Activated CD4-positive, alpha-beta T cell treated with anti-CD3 and anti-CD28 coated beads for 36 hours (primary cell): Measurements from ENCODE around the gene PEAK3. TPM values are rescaled to one million over a fixed set of nuclear protein-coding genes. Genes with fewer than 3 reads are reported as not detected.
"Not testable (repeated sequence)": the region's sequence is repeated elsewhere in the genome, so short reads cannot be mapped to it uniquely, and the experiment has no call there.

Source experiments
- ATAC-seq: fragments of 200-7000 bp; cut with Tn5 transposase; one replicate; pipeline ENCODE4 v1.10.0; 2021; ENCODE audit warnings: mild to moderate bottlenecking, moderate library complexity
- CTCF ChIA-PET: fragments of 350-600 bp; sonication (Branson Sonifier 250); formaldehyde crosslinking; loops from one replicate; lab custom pipeline; 2021; ENCODE audit warnings: antibody characterized with exemption; lab: Charles Lee
- POLR2A ChIA-PET: fragments of 350-600 bp; sonication (Branson Sonifier 250); formaldehyde crosslinking; loops from one replicate; lab custom pipeline; 2021; ENCODE audit warnings: antibody characterized with exemption, inconsistent platforms; lab: Charles Lee
- DNase-seq: peaks from one replicate; pipeline ENCODE4 v3.0.0-alpha.2; 2020
- H3K27ac Mint-ChIP-seq: one replicate; pipeline ENCODE4 v1.8.0; 2021; ENCODE audit warnings: mixed read lengths
- H3K27me3 Mint-ChIP-seq: one replicate; pipeline ENCODE4 v1.8.0; 2021; ENCODE audit warnings: mixed read lengths
- H3K36me3 Mint-ChIP-seq: one replicate; pipeline ENCODE4 v1.8.0; 2021; ENCODE audit warnings: low read depth, mixed read lengths
- H3K4me1 Mint-ChIP-seq: one replicate; pipeline ENCODE4 v1.8.0; 2021; ENCODE audit warnings: mixed read lengths
- H3K4me3 Mint-ChIP-seq: one replicate; pipeline ENCODE4 v1.8.0; 2021; ENCODE audit warnings: mild to moderate bottlenecking, moderate library complexity, mixed read lengths
- H3K9me3 Mint-ChIP-seq: one replicate; pipeline ENCODE4 v1.8.0; 2021; ENCODE audit warnings: low read depth, mixed read lengths
- intact Hi-C, 2 experiments: fragments of 100-400 bp; cut with DNase I in 1 of 2; cut with micrococcal nuclease in 1 of 2; formaldehyde crosslinking; loops; one replicate each; pipeline versions ENCODE4 v1.14.2 to v1.15.1; 2022 to 2024; cut with DNase I, micrococcal nuclease
- total RNA-seq, 2 experiments: library from RNA; stranded (reverse); gene quantifications; one replicate each; pipeline ENCODE4 v1.2.3, GENCODE V29; 2021

Gene PEAK3
- total RNA-seq, 2 experiments from 2014 or later, result not detected

DNA sequence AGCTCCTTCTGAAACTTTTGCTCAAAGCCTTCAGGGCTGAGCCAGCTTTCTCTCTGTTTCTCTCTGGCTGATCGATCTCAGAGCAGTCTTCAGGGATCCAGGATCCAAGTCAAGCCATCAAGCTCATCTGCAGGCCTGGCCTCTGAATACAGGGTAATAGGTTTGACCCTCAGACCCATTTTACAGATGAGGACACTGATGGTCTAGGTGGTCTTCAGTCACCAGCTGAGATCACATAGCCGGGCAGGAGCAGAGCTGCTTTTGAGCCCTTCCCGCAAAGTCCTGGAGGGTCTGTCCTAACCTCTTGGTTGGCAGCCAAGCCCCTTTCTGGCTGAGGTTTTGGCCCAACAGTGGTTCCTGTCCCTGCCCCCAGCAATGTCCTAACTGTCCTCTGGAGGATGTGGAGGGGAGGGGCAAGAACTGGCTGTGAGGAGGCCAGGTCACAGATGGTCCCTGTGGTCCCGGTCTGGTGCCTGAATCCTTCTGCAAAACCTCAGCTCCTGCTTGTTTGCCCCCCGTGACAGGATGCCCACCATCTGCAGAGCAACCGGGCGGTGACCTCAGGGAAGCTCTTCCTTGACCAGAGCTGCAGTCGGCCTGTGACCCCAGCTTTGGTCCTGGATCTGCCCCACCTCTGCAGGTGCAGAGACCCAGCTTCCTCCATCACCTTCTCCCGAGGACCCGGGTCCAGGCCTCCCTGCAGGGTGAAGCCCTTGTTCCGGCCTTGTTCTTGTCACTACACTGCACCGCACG is 5.8 kb upstream of the PEAK3 start:
- no peaks in the 10 kb centered on the region for H3K9me3 Mint-ChIP-seq
- no peak for DNase-seq
- H3K4me1 Mint-ChIP-seq, result peaks cover 15% of the 10 kb centered on the region
- no peak for ATAC-seq
- ChIA-PET CTCF (interaction anchor here (0.6 to 1.5 kb wide), 4 partner anchors 11 to 72 kb away, joined by 3 to 8 read pairs (median 3); no protein-coding TSS in a partner anchor), POLR2A (interaction anchor here (0.5 to 2.2 kb wide), 3 partner anchors 10 to 140 kb away, joined by 3 to 18 read pairs (median 3); no protein-coding TSS in a partner anchor)
- peaks cover 10% of the 10 kb centered on the region for H3K27me3 Mint-ChIP-seq
- no peak overlapping the region for H3K27ac Mint-ChIP-seq
- no peak overlapping the region for H3K4me3 Mint-ChIP-seq
- intact Hi-C loops, result no loop called here
- H3K36me3 Mint-ChIP-seq, result peaks cover 2% of the 10 kb centered on the region

DNA sequence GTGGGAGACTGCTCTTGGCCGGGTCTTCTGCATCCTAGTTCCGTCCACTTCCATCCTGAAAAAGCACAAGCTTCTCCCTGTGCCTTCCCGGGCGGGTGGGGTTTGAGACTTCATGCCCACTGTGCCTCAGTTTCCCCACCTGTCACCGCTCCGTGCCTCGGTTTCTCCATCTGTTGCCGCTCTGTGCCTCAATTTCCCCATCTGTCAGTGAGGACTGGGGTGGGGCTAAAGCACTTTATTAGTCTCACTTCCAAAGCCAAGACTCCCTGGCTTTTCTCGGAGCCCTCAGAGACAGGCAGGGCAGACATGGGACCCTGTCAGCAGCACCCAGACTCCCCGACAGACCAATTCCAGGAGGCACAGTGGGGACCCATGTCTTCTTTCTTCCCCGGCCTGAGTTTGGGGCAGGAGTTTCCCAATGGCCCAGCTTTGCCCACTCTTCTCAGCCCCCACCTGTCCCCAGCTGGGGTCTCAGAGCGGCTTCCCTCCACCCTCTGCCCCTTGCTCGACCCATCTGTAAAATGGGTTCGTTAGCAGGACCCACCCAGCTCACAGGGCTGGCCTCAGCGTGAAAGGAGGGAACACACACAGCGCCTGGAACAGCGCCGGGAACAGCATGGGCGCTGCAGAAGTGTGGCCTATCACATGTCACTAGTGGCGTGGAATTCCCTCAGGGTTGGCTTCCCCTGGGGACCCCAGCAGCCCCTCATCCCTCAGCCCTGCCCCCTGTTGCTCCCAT is 4.6 kb upstream of the PEAK3 start:
- ATAC-seq (no peak), DNase-seq (no peak)
- no peaks in the 10 kb centered on the region for H3K9me3 Mint-ChIP-seq
- peaks cover 25% of the 10 kb centered on the region for H3K4me1 Mint-ChIP-seq
- intact Hi-C loops, result no loop called here
- H3K27me3 Mint-ChIP-seq, result peaks cover 10% of the 10 kb centered on the region
- no peak overlapping the region for H3K27ac Mint-ChIP-seq
- POLR2A ChIA-PET, result no interaction called here
- CTCF ChIA-PET, result interaction anchor here (1.0 to 1.5 kb wide), 2 partner anchors 12 to 79 kb away, joined by 3 to 8 read pairs; no protein-coding TSS in a partner anchor
- no peak overlapping the region for H3K4me3 Mint-ChIP-seq
- no peaks in the 10 kb centered on the region for H3K36me3 Mint-ChIP-seq

DNA sequence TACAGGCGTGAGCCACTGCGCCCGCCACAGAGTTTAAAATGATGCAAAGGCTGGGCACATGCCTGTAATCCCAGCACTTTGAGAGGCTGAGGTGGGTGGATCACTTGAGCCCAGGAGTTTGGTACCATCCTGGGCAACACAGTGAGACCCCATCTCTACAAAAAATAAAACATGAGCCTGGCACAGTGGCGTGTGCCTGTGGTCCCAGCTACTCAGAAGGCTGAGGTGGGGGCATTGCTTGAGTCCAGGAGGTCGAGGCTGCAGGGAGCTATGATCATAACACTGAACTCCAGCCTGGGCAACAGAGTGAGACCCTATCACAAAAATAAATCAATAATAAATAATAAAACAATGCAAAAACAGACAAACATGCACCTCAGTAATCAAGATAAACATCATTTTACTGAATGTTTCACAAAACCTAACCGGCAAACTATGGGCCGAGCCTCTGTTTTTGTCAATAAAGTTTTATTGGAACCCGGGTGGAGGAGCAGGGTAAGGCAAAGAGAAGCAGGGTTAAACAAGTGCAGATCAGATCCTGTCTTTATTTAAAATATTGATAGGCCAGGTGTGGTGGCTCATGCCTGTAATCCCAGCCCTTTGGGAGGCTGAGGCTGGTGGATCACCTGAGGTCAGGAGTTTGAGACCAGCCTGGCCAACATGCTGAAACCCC is 2.0 kb upstream of the PEAK3 start:
- H3K27me3 Mint-ChIP-seq, result peaks cover 3% of the 10 kb centered on the region
- H3K27ac Mint-ChIP-seq, result no peak overlapping the region
- ChIA-PET CTCF (no interaction called here), POLR2A (no interaction called here)
- no peak for ATAC-seq
- H3K4me3 Mint-ChIP-seq, result no peak overlapping the region
- no peaks in the 10 kb centered on the region for H3K9me3 Mint-ChIP-seq
- peaks cover 16% of the 10 kb centered on the region for H3K4me1 Mint-ChIP-seq
- intact Hi-C loops, result no loop called here
- no peak for DNase-seq
- H3K36me3 Mint-ChIP-seq, result no peaks in the 10 kb centered on the region

DNA sequence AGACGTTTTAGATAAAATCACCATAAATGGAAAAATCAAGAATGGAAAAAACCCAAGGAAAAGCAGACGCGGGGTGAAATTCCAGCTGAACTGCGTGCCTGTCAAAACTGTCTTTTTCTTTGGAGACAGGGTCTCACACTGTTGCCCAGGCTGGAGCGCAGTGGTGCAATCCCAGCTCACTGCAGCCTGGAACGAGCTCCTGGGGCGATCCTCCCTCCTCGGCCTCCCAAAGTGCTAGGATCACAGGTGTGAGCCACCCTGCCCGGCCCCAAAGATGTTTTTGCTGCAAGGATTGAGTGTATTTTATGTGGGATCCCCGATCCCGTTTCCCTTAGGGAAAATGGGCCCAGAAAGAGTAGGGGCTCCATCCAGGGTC is 875 bp upstream of the PEAK3 start:
- Mint-ChIP-seq H3K27me3 (no peaks in the 10 kb centered on the region), H3K4me1 (peaks cover 12% of the 10 kb centered on the region)

DNA sequence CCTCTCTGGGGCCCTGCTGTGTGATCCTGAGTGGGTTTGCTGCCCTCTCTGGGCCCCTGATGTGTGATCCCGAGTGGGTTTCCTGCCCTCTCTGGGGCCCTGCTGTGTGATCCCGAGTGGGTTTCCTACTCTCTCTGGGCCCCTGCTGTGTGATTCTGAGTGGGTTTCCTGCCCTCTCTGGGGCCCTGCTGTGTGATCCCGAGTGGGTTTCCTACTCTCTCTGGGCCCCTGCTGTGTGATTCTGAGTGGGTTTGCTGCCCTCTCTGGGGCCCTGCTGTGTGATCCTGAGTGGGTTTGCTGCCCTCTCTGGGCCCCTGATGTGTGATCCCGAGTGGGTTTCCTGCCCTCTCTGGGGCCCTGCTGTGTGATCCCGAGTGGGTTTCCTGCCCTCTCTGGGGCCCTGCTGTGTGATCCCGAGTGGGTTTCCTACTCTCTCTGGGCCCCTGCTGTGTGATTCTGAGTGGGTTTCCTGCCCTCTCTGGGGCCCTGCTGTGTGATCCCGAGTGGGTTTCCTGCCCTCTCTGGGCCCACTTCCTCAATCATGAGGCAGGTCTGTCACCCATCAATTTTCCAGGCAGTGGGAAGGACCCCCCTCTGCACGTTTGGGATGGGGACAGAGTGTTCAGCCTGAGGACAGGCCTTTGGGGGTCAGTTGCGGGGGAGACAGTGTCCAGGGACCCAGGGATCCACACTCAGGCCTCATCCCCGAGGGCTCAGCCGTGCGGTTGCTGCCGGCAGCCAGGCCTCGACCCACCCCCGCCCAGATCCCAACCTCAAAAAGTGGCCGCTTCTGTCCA is 512 bp downstream of the PEAK3 start:
- intact Hi-C loops, ATAC-seq, H3K27ac Mint-ChIP-seq, H3K9me3 Mint-ChIP-seq, POLR2A ChIA-PET, CTCF ChIA-PET, DNase-seq, H3K4me3 Mint-ChIP-seq, H3K27me3 Mint-ChIP-seq, H3K36me3 Mint-ChIP-seq: not testable (repeated sequence)
- H3K4me1 Mint-ChIP-seq, result peaks cover 12% of the 10 kb centered on the region

More for the DNA sequence above, 875 bp upstream of the PEAK3 start:
- Mint-ChIP-seq H3K9me3 (no peaks in the 10 kb centered on the region), H3K27ac (no peak overlapping the region), H3K4me3 (no peak overlapping the region), H3K36me3 (no peaks in the 10 kb centered on the region)
- DNase-seq (no peak), ATAC-seq (no peak)
- intact Hi-C loops, result no loop called here
- CTCF ChIA-PET, result interaction anchor here (0.6 kb wide), 1 partner anchor 45 kb away, joined by 3 read pairs; no protein-coding TSS in a partner anchor
- POLR2A ChIA-PET, result no interaction called here

DNA sequence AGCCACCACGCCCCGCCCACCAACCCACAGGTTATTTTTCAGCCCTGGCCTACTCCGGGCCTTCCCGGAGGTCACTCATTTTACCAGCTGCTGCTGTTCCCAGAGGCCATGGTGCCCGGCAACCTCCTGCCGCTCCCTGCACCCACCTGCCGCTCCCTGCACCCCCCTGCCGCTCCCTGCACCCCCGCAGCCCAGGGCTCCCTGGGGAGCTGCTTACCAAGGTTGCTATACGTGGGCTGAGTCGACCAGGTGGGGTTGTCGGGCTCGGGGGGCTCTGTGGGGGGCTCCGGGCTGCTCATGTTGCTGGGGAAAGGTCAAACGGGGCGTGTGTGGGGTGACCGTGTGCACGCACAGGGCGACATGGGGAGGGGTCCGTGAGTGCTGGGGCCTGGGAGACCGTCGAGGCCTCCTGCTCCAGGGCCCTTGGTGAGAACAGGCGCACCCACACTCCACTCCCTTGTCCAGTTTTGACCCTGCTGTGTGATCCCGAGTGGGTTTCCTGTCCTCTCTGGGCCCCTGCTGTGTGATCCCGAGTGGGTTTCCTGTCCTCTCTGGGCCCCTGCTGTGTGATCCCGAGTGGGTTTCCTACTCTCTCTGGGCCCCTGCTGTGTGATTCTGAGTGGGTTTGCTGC is 1.2 kb downstream of the PEAK3 start:
- no peaks in the 10 kb centered on the region for H3K27me3 Mint-ChIP-seq
- ChIA-PET CTCF (no interaction called here), POLR2A (no interaction called here)
- no peak overlapping the region for H3K27ac Mint-ChIP-seq
- H3K4me3 Mint-ChIP-seq, result no peak overlapping the region
- no peak for DNase-seq
- intact Hi-C loops, result no loop called here
- H3K9me3 Mint-ChIP-seq, result no peaks in the 10 kb centered on the region
- H3K4me1 Mint-ChIP-seq, result peaks cover 12% of the 10 kb centered on the region
- H3K36me3 Mint-ChIP-seq, result peaks cover 4% of the 10 kb centered on the region
- ATAC-seq, result no peak

DNA sequence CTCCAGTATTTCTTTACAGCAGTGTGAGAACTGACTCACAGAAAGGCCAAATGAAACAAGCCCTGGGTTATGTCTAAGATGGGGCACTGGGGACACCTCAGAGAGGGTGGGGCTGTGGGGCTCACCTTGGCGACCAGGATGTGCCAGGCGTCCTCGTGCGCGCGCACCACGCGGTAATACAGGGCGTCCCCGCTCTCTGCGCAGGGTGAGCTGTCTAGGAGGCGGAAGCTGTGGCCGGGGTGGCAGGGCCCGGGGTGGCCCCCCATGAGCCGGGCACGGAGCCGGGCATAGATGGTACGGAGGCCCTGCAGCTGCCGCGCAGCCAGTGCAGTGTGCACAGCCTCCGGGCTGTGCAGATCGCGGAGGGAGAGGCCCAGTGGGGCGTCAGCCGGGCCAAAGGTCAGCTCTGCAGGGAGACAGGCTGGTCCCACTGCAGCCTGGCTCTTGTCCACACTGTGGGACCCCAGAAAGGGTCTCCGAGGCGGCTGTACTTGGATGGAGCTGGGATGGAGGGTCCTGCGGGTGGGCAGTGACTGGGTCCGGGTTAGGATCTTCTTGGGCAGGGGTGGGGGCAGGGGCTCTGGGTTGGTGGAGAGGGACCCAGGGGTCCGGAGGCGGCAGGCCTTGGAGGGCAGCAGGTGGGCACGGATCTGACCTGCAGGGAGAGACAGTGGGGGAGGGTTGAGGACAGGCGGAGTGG is 3.4 kb downstream of the PEAK3 start:
- H3K27me3 Mint-ChIP-seq, result no peaks in the 10 kb centered on the region
- ChIA-PET CTCF (interaction anchor here (0.8 kb wide), 1 partner anchor 39 kb away, joined by 4 read pairs; no protein-coding TSS in a partner anchor), POLR2A (interaction anchor here (2.8 kb wide), 1 partner anchor 10 kb away, joined by 18 read pairs; no protein-coding TSS in a partner anchor)
- no peaks in the 10 kb centered on the region for H3K9me3 Mint-ChIP-seq
- H3K4me3 Mint-ChIP-seq, result no peak overlapping the region
- peaks cover 24% of the 10 kb centered on the region for H3K4me1 Mint-ChIP-seq
- peaks cover 16% of the 10 kb centered on the region for H3K36me3 Mint-ChIP-seq
- DNase-seq (no peak), ATAC-seq (no peak)
- intact Hi-C loops, result loop anchor here in 1 of 2 experiments (10.0 kb wide), 1 partner anchor 116 kb away; no protein-coding TSS in a partner anchor
- no peak overlapping the region for H3K27ac Mint-ChIP-seq

DNA sequence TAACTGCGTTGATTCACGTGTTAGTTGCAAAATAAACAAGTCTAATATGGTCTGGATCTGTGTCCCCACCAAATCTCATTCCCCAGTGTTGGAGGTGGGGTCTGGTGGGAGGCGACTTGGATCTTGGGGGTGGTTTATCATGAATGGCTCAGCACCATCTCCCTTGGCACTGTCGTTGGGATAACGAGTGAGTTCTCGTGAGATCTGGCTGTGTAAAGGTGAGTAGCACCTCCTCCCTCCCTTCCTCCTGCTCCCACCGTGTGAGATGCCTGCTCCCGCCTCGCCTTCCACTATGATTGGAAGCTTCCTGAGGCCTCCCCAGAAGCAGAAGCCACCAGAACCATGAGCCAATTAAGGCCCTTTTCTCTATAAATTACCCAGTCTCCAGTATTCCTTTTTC is 4.8 kb downstream of the PEAK3 start:
- Mint-ChIP-seq H3K27me3 (no peaks in the 10 kb centered on the region), H3K9me3 (no peaks in the 10 kb centered on the region), H3K27ac (no peak overlapping the region), H3K4me1 (peaks cover 26% of the 10 kb centered on the region), H3K36me3 (peaks cover 27% of the 10 kb centered on the region), H3K4me3 (no peak overlapping the region)
- intact Hi-C loops, result loop anchor here in 1 of 2 experiments (10.0 kb wide), 1 partner anchor 118 kb away; no protein-coding TSS in a partner anchor
- ATAC-seq (no peak), DNase-seq (no peak)
- ChIA-PET POLR2A (interaction anchor here (0.6 to 2.8 kb wide), 3 partner anchors 11 to 865 kb away, joined by 3 to 18 read pairs (median 3); no protein-coding TSS in a partner anchor), CTCF (interaction anchor here (0.6 to 1.0 kb wide), 3 partner anchors 11 to 386 kb away, joined by 3 to 4 read pairs (median 3); no protein-coding TSS in a partner anchor)

DNA sequence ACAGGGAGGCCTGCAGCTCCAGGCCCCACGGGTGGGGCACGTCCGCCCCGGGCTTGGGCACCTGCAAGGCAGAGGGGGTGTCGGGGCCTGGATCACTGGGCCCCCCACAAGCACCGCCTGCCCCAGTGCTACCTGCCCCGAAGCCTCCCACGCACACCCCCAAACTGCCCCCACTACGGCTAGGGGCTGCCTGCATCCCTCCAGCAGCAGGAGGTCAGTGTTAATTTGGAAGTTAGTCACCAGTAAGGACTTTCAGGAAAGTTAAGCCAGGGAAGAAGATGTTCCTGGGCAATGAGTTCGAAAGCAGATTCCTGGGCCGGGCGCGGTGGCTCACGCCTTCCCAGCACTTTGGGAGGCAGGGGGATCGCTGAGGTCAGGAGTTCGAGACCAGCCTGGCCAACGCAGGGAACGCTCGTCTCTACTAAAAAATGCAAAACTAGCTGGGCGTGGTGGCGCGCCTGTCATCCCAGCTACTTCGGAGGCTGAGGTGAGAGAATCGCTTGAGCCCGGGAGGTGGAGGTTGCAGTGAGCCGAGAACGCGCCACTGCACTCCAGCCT is 5.5 kb downstream of the PEAK3 start:
- Mint-ChIP-seq H3K36me3 (peaks cover 31% of the 10 kb centered on the region), H3K4me3 (no peak overlapping the region), H3K9me3 (no peaks in the 10 kb centered on the region), H3K27ac (no peak overlapping the region), H3K27me3 (no peaks in the 10 kb centered on the region), H3K4me1 (peaks cover 23% of the 10 kb centered on the region)
- ChIA-PET CTCF (interaction anchor here (0.6 to 1.0 kb wide), 3 partner anchors 11 to 386 kb away, joined by 3 to 4 read pairs (median 3); no protein-coding TSS in a partner anchor), POLR2A (interaction anchor here (0.6 to 2.8 kb wide), 3 partner anchors 12 to 865 kb away, joined by 3 to 18 read pairs (median 3); no protein-coding TSS in a partner anchor)
- ATAC-seq (no peak), DNase-seq (no peak)
- intact Hi-C loops, result loop anchor here in 1 of 2 experiments (10.0 kb wide), 1 partner anchor 118 kb away; no protein-coding TSS in a partner anchor
